ENCODE measurements around the gene CPLX1. TPM values are rescaled to one million over a fixed set of nuclear protein-coding genes. Genes with fewer than 3 reads are reported as not detected.

Gene CPLX1
- total RNA-seq, 4 donors from 2014 or later, result 0.12 to 0.34 (median 0.13) TPM; not detected in 1

DNA sequence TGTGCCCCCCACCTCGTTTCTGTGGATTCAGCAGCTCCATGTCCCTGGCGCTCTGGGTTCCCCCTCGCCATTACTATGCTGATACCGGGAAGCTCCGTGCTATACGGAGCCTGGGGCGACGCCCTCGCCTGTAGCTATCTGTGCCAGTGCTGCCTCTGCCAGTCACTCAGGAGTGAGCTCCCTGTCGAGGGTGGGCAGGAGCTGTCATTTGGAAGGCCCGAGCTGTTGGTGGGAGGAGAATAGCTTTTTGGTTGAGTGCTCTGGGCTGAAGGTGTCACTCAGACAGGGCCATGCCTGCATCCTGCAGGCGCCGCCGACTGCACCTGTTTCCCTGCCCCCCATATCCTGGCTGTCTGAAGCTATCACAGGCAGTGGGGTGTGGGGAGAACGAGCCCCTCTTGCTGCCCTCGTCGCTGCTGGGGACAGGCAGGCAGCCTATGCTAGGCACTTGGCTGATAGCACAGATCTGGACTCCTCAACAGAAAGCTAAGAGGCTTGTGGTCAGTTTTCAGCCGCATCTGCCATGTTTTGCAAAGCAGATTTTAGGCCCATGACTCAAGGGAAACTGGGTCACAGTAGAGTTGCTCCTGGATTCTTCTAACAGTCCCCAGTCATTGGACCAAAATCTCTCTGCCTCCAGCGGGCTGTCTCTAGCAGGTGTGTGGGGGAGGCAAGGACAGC, 31.8 kb downstream of the CPLX1 start:
- TF ChIP-seq, protein P1, sequence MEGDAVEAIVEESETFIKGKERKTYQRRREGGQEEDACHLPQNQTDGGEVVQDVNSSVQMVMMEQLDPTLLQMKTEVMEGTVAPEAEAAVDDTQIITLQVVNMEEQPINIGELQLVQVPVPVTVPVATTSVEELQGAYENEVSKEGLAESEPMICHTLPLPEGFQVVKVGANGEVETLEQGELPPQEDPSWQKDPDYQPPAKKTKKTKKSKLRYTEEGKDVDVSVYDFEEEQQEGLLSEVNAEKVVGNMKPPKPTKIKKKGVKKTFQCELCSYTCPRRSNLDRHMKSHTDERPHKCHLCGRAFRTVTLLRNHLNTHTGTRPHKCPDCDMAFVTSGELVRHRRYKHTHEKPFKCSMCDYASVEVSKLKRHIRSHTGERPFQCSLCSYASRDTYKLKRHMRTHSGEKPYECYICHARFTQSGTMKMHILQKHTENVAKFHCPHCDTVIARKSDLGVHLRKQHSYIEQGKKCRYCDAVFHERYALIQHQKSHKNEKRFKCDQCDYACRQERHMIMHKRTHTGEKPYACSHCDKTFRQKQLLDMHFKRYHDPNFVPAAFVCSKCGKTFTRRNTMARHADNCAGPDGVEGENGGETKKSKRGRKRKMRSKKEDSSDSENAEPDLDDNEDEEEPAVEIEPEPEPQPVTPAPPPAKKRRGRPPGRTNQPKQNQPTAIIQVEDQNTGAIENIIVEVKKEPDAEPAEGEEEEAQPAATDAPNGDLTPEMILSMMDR (IDR thresholded peaks at IDR 0.05), result no peak
- no peak for TF ChIP-seq POLR2A (IDR thresholded peaks at IDR 0.05)
- intact Hi-C loops (cut with DNase I; ENCODE audit: low total_unique reads), result no loop called here
- DNase-seq (ENCODE audit: low spot score in 2 of 2), result no peak
- no peak overlapping the region for H3K4me3 ChIP-seq (ENCODE audit: low read depth, poor library complexity, severe bottlenecking)
- WGBS, 2 donors, result 31 to 33% methylated on average over 18 to 19 of the region's 19 CpGs

DNA sequence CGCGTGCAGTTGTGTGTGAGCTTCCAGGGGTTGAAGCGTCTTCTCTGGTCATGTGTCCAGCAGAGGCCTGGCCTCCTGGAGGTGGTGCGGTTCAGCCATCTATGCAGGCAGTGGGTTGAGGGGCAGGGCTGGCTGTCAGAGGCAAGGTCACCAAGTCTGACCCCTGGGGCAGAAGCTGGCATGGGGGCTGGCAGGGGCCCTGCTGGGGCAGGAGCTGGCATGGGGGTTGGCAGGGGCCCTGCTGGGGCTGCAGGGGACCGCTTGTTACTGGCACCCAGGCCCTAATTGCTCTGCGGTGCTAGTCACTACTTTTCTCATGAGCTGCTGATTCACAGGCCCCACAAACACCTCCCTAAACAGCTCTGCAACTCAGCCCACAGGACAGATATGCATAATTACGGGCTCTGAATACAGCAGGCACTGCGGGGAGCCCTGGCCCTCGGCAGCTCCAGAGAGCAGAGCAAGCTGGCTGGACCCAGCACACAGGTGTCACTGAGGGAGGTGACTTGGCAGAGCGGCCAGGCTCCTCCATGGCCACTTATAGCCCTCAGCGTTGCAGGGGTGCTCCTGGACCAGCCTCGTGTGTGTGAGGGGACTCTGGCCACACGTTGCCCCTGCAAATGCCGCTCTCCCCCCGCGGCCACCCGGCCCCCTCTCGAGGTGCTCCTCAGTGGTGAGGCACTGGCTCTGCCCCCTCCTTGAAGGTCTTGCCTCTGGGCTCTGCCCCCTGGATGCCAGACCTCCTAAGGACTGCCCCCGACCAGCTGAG, 32.7 kb downstream of the CPLX1 start:
- TF ChIP-seq, protein P1 (IDR thresholded peaks at IDR 0.05), result no peak
- TF ChIP-seq POLR2A (IDR thresholded peaks at IDR 0.05), result no peak
- no peak for DNase-seq (ENCODE audit: low spot score in 2 of 2)
- H3K4me3 ChIP-seq (ENCODE audit: low read depth, poor library complexity, severe bottlenecking), result no peak overlapping the region
- WGBS, 2 donors, result 65 to 66% methylated on average over 12 to 14 of the region's 19 CpGs
- intact Hi-C loops (cut with DNase I; ENCODE audit: low total_unique reads), result no loop called here

DNA sequence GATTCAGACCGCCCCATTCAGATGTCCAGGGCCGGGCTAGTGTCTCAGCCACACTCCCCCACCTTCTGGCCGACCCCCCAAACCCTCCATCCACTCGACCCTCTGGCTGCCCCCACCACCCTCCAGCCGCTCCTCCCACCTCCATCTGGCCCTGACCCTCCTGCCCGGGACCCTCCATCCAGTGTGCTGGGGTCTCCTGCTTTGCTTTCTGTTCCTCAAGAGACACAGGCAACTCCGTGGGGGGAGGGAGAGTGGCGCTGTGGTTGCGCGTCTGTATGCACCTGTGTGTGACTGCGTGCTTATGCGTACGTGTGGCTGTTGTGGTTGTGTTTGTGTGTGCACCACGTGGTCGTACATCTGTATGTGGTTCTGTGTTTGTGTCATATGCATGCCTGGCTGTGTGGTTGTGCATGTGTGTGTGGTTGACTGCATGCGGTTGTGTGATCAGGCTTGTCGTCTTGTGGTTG, 33.3 kb downstream of the CPLX1 start:
- TF ChIP-seq, protein P1 (IDR thresholded peaks at IDR 0.05), result no peak
- TF ChIP-seq POLR2A (IDR thresholded peaks at IDR 0.05), result no peak

DNA sequence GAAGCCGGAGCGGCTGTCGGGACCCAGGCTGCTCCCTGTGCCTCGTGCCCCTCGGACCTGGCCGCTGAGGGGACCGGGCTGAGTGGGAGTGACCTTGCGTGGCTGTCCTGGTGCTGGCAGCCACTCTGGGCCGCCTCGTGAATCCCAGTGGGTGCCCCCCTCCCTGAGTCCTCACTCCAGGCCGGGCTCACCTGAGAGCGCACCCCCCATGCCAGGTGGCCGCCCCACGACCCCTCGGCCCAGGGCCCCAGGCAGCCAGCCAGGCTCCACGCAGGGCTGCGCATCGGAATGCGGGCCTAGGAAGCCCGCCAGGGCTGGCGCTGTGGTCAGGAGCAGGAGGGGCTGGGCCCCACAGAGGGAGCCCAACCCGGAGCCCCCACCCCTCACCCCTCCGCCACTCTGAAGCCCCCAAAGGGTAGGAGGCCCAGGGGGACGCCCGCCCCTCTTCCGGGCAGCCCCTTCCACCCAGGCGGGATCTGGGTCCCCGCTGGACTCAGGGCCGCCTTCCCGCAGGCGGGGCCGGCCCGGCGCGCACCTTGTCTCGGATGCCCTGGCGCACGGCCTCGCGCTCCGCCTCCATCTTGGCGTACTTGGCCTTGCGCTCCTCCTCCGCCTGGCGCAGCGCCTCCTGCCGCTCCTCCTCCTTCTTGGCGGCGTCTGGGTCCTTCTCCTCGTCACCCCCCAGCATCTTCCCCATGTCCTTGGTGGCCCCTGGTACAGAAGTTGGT, 33.9 kb downstream of the CPLX1 start:
- no peak for DNase-seq (ENCODE audit: low spot score in 2 of 2)
- WGBS, 2 donors, result 0 to 1% methylated on average over 9 to 24 of the region's 50 CpGs
- TF ChIP-seq, protein P1 (IDR thresholded peaks at IDR 0.05), result no peak
- TF ChIP-seq POLR2A (IDR thresholded peaks at IDR 0.05), result no peak

More for the DNA sequence above, 33.3 kb downstream of the CPLX1 start:
- H3K4me3 ChIP-seq (ENCODE audit: low read depth, poor library complexity, severe bottlenecking), result no peak overlapping the region
- 37 to 40% methylated on average over 14 to 17 of the region's 17 CpGs for WGBS, 2 donors
- DNase-seq (ENCODE audit: low spot score in 2 of 2), result no peak
- intact Hi-C loops (cut with DNase I; ENCODE audit: low total_unique reads), result no loop called here

DNA sequence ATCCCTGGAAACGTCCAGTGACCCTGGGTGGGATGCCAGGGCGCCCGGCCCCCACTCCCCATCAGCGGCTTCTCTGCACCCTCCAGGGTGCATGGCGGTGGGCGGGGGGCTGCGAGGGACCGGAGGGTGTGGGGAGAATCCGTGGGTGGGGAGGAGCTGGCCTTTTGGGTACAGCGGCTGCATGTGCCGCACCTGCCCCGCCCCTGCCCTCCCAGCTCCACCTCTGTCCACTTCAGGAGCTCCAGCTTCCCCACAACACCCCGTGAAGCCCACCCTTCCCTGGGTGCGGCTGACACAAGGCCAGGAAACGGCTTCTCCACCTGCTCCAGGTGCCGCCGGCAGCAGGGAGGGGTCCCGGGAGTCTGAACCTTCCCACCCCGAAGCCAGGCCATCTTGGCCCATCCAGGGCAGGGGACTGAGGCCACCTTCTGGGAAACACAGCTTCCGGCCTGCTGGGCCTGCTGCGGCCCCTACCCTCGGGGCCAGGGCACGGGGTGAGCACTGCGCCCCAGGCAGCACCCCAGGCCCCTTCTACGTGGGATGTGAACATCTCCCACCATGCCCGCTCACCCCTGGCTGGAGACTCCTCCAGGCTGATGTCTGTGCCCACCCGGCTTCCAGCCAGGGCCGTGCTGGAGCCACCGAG, 34.6 kb downstream of the CPLX1 start:
- no peak for DNase-seq (ENCODE audit: low spot score in 2 of 2)
- intact Hi-C loops (cut with DNase I; ENCODE audit: low total_unique reads), result no loop called here
- WGBS, 2 donors, result 64 to 72% methylated on average over 17 to 24 of the region's 29 CpGs
- no peak overlapping the region for H3K4me3 ChIP-seq (ENCODE audit: low read depth, poor library complexity, severe bottlenecking)
- TF ChIP-seq, protein P1 (IDR thresholded peaks at IDR 0.05), result no peak
- no peak for TF ChIP-seq POLR2A (IDR thresholded peaks at IDR 0.05)

More for the DNA sequence above, 33.9 kb downstream of the CPLX1 start:
- H3K4me3 ChIP-seq (ENCODE audit: low read depth, poor library complexity, severe bottlenecking), result no peak overlapping the region
- intact Hi-C loops (cut with DNase I; ENCODE audit: low total_unique reads), result no loop called here
